ENCODE measurements around the gene MIR17HG. TPM values are rescaled to one million over a fixed set of nuclear protein-coding genes. Genes with fewer than 3 reads are reported as not detected.

The MIR17HG gene
- polyA plus RNA-seq, 1 of the 3 experiments (the other 2 are of a cell fraction), result 0.51 TPM

DNA sequence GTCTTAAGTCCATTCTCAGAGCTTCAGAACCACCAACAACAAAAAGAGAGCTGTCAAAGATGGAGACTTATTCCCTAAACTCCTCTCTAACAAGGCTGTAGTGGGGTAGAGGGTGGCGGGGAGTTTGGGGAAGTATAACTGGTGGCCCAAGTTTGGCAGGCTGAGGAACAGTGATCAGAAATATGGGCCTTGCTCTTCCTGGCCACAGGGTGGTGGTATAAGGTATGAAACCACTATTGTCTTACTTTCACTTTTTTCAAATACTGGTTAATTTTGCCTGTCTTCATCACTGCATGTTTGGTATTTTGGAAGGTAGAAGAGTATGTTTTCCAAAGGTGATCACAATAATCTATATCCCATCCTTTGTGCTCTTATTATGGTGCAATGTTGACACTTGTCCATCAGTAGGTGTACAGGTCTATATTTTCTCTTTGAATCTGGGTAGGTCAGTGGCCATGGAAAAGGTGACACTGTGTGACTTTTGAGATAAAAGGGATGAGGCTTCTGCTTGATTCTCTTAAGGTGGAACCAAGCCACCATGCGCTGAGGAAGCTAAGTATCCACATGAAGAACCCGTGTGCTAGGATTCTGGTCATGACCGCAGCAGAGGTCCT, 27.7 kb downstream of the MIR17HG start:
- DNase-seq, result peak; percentile 30
- H3K27ac ChIP-seq (ENCODE audit: low read depth in 2 of 2, low read length in 1 of 2), result no peak overlapping the region
- no peaks in the 10 kb centered on the region for H3K79me2 ChIP-seq (ENCODE audit: insufficient read depth)
- ChIA-PET POLR2A (no interaction called here), CTCF (interaction anchor here (0.6 to 12.4 kb wide), 8 partner anchors 26 to 405 kb away, joined by 3 to 107 read pairs (median 3); no protein-coding TSS in a partner anchor)
- no peak overlapping the region for H3K9ac ChIP-seq
- H3K36me3 ChIP-seq (replicated peaks in 1 of 2; ENCODE audit: control insufficient read depth in 1 of 2, insufficient read depth in 2 of 2, low read length in 1 of 2), result no peaks in the 10 kb centered on the region
- no peak overlapping the region for H2AFZ ChIP-seq (ENCODE audit: low read depth)
- TF ChIP-seq, protein P1, sequence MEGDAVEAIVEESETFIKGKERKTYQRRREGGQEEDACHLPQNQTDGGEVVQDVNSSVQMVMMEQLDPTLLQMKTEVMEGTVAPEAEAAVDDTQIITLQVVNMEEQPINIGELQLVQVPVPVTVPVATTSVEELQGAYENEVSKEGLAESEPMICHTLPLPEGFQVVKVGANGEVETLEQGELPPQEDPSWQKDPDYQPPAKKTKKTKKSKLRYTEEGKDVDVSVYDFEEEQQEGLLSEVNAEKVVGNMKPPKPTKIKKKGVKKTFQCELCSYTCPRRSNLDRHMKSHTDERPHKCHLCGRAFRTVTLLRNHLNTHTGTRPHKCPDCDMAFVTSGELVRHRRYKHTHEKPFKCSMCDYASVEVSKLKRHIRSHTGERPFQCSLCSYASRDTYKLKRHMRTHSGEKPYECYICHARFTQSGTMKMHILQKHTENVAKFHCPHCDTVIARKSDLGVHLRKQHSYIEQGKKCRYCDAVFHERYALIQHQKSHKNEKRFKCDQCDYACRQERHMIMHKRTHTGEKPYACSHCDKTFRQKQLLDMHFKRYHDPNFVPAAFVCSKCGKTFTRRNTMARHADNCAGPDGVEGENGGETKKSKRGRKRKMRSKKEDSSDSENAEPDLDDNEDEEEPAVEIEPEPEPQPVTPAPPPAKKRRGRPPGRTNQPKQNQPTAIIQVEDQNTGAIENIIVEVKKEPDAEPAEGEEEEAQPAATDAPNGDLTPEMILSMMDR (IDR thresholded peaks at IDR 0.05), result peak; percentile 66
- TF ChIP-seq GATA2 (CRISPR knock-in tag; IDR thresholded peaks at IDR 0.05), result no peak
- TF ChIP-seq RAD21 (IDR thresholded peaks at IDR 0.05; ENCODE audit: low read length), result peak; percentile 72
- TF ChIP-seq GABPA (IDR thresholded peaks at IDR 0.05; ENCODE audit: low read depth), result no peak
- peak; percentile 31; the same call in 1 of the 2 replicates for TF ChIP-seq SMC3 (IDR thresholded peaks at IDR 0.05; ENCODE audit: low read depth, low read length)
- no peaks in the 10 kb centered on the region for H3F3A ChIP-seq (replicated peaks; ENCODE audit: insufficient read depth)
- H3K4me2 ChIP-seq, result no peak overlapping the region
- no peak overlapping the region; a peak in 1 of 4 replicates for H3K4me3 ChIP-seq (ENCODE audit: low read depth in 2 of 2, low read length in 1 of 2)
- no peaks in the 10 kb centered on the region for H3K9me2 ChIP-seq
- no peaks in the 10 kb centered on the region for H3K27me3 ChIP-seq (ENCODE audit: insufficient read depth)
- no peaks in the 10 kb centered on the region for H3K9me3 ChIP-seq
- H4K20me1 ChIP-seq (ENCODE audit: insufficient read depth), result no peaks in the 10 kb centered on the region
- H3K4me1 ChIP-seq (ENCODE audit: control insufficient read depth in 1 of 2, insufficient read depth in 2 of 2, low read depth in 1 of 2, low read length in 1 of 2), result no peaks in the 10 kb centered on the region
- WGBS (ENCODE audit: low lambda C conversion rate), result 79% methylated on average over 4 of the region's 4 CpGs

DNA sequence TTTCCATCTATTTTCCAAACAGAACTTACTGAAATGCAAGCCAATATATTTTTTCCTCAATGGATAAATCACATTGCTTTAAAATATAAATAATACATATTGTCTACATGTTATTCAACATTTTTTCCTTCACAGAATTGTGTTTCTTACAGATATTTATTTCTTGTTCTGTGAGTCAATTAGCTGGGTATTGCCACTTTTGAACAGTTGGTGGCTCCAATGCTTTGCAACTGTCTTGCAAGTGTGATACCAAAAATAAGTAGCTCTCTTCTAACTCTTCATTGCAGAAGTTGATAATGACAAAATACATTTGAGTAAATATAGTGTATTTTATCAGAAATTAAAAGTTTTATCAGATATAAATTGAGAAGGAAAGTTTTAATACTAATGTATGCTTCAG, 33.9 kb downstream of the MIR17HG start:
- no peak overlapping the region for H3K9ac ChIP-seq
- DNase-seq, result peak; percentile 14
- POLR2A ChIA-PET, result no interaction called here

More for the DNA sequence above, 33.9 kb downstream of the MIR17HG start:
- H3K27me3 ChIP-seq (ENCODE audit: insufficient read depth), result no peaks in the 10 kb centered on the region
- no peaks in the 10 kb centered on the region for H3K9me3 ChIP-seq
- no peaks in the 10 kb centered on the region for H3K4me1 ChIP-seq (ENCODE audit: control insufficient read depth in 1 of 2, insufficient read depth in 2 of 2, low read depth in 1 of 2, low read length in 1 of 2)
- no peak overlapping the region for H2AFZ ChIP-seq (ENCODE audit: low read depth)
- H3K4me3 ChIP-seq (ENCODE audit: low read depth in 2 of 2, low read length in 1 of 2), result no peak overlapping the region; a peak in 1 of 4 replicates
- H3K79me2 ChIP-seq (ENCODE audit: insufficient read depth), result no peaks in the 10 kb centered on the region
- H3K36me3 ChIP-seq (replicated peaks in 1 of 2; ENCODE audit: control insufficient read depth in 1 of 2, insufficient read depth in 2 of 2, low read length in 1 of 2), result no peaks in the 10 kb centered on the region
- no peaks in the 10 kb centered on the region for H4K20me1 ChIP-seq (ENCODE audit: insufficient read depth)
- H3K4me2 ChIP-seq, result no peak overlapping the region
- TF ChIP-seq NFIC (IDR thresholded peaks at IDR 0.05; ENCODE audit: borderline replicate concordance) (no peak), SMC3 (IDR thresholded peaks at IDR 0.05; ENCODE audit: low read depth, low read length) (peak; percentile 76), FOXJ3 (CRISPR knock-in tag; IDR thresholded peaks at IDR 0.05) (no peak), RFX5 (IDR thresholded peaks at IDR 0.05; ENCODE audit: low read length) (0 out of 2 replicates have a peak, but pooled peaks have one; percentile 40), MEF2A (IDR thresholded peaks at IDR 0.05; ENCODE audit: borderline replicate concordance, low read depth) (no peak), TEAD4 (IDR thresholded peaks at IDR 0.05; ENCODE audit: borderline replicate concordance, insufficient read depth) (no peak), RAD21 (IDR thresholded peaks at IDR 0.05; ENCODE audit: low read length) (peak; percentile 95), YY1 (IDR thresholded peaks at IDR 0.05; ENCODE audit: low read depth) (no peak), GATA2 (CRISPR knock-in tag; IDR thresholded peaks at IDR 0.05) (no peak)
- TF ChIP-seq, protein P2, sequence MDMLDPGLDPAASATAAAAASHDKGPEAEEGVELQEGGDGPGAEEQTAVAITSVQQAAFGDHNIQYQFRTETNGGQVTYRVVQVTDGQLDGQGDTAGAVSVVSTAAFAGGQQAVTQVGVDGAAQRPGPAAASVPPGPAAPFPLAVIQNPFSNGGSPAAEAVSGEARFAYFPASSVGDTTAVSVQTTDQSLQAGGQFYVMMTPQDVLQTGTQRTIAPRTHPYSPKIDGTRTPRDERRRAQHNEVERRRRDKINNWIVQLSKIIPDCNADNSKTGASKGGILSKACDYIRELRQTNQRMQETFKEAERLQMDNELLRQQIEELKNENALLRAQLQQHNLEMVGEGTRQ (IDR thresholded peaks at IDR 0.05; ENCODE audit: borderline replicate concordance, low read depth, low read length), result no peak
- TF ChIP-seq, protein P1 (IDR thresholded peaks at IDR 0.05), result peak; percentile 61
- CTCF ChIA-PET, result interaction anchor here (0.6 to 12.4 kb wide), 38 partner anchors 8 to 436 kb away, joined by 3 to 107 read pairs (median 4); partner anchors contain the start of genes GPC5 and MIR17HG
- H3K27ac ChIP-seq (ENCODE audit: low read depth in 2 of 2, low read length in 1 of 2), result no peak overlapping the region
- H3K9me2 ChIP-seq, result no peaks in the 10 kb centered on the region
- no peaks in the 10 kb centered on the region for H3F3A ChIP-seq (replicated peaks; ENCODE audit: insufficient read depth)

All from SK-N-SH (cell line).